ENCODE results near the gene CNTNAP4. TPM values are rescaled to one million over a fixed set of nuclear protein-coding genes. Genes with fewer than 3 reads are reported as not detected.

CNTNAP4 gene
- polyA plus RNA-seq, 2 of the 4 experiments (the other 2 are of a cell fraction) = not detected

- Histone ChIP-seq H3K9me3 (no peaks in the 10 kb centered on the region), H3K4me2 (no peak overlapping the region), H3K4me1 (no peaks in the 10 kb centered on the region), H3K27ac (no peak overlapping the region), H3K4me3 (no peak overlapping the region)
- no peak for TF ChIP-seq HOXA7 (CRISPR knock-in tag; IDR thresholded peaks at IDR 0.05)
- no peak for TF ChIP-seq PBX3 (IDR thresholded peaks at IDR 0.05)
- TF ChIP-seq ZC3H11A (IDR thresholded peaks at IDR 0.05) = no peak
- no peak for ATAC-seq
- 3% methylated on average over 1 of the region's 1 CpG for WGBS (ENCODE audit: missing lambda C conversion rate)
- ChIA-PET POLR2A (interaction anchor here (0.6 kb wide), 1 partner anchor 175 kb away, joined by 3 read pairs; no protein-coding TSS in a partner anchor), CTCF (no interaction called here)
- FAIRE-seq = no peak
- DNase-seq (ENCODE audit: low read depth in 1 of 2, low spot score in 1 of 2) = no peak
Measured at GRCh38 chr16:76484020-76484419, 206.8 kb downstream of the CNTNAP4 start.

GRCh38 chr16:76486740-76487139, 209.5 kb downstream of the CNTNAP4 start:
- no peak overlapping the region for H3K4me2 ChIP-seq
- no peaks in the 10 kb centered on the region for H3K4me1 ChIP-seq
- H3K27ac ChIP-seq = no peak overlapping the region
- ChIA-PET CTCF (no interaction called here), POLR2A (no interaction called here)
- no peak for ATAC-seq
- FAIRE-seq = no peak
- H3K4me3 ChIP-seq = no peak overlapping the region
- TF ChIP-seq MAZ (IDR thresholded peaks at IDR 0.05; ENCODE audit: borderline replicate concordance, low read depth, low read length) = no peak
- TF ChIP-seq ATOH8 (CRISPR knock-in tag; IDR thresholded peaks at IDR 0.05; ENCODE audit: low read depth) = no peak
- no peak for TF ChIP-seq ZC3H11A (IDR thresholded peaks at IDR 0.05)
- TF ChIP-seq EHMT2 (IDR thresholded peaks at IDR 0.05; ENCODE audit: low read depth) = no peak
- no peak for TF ChIP-seq POLR2AphosphoS2 (conservative IDR thresholded peaks at IDR 0.05; ENCODE audit: low read length)
- no peak for TF ChIP-seq CBX8 (IDR thresholded peaks at IDR 0.05)
- TF ChIP-seq MAFK (IDR thresholded peaks at IDR 0.05; ENCODE audit: partially characterized antibody) = no peak
- no peak for TF ChIP-seq EHF (CRISPR knock-in tag; IDR thresholded peaks at IDR 0.05)
- H3K9me3 ChIP-seq = no peaks in the 10 kb centered on the region
- no peak for DNase-seq (ENCODE audit: low read depth in 1 of 2, low spot score in 1 of 2)
- 14% methylated on average over 1 of the region's 1 CpG for WGBS (ENCODE audit: missing lambda C conversion rate)

- Histone ChIP-seq H3K4me3 (no peak overlapping the region), H3K4me2 (no peak overlapping the region), H3K9me3 (no peaks in the 10 kb centered on the region), H3K4me1 (no peaks in the 10 kb centered on the region), H3K27ac (no peak overlapping the region)
- no peak for DNase-seq (ENCODE audit: low read depth in 1 of 2, low spot score in 1 of 2)
- 28% methylated on average over 6 of the region's 6 CpGs for WGBS (ENCODE audit: missing lambda C conversion rate)
- ATAC-seq = no peak
- ChIA-PET CTCF (no interaction called here), POLR2A (no interaction called here)
- FAIRE-seq = no peak
- no peak for TF ChIP-seq BHLHE40 (IDR thresholded peaks at IDR 0.05; ENCODE audit: low read depth, low read length)
Measured at GRCh38 chr16:76487411-76488064, 210.3 kb downstream of the CNTNAP4 start.

- CTCF ChIA-PET = no interaction called here
- 3% methylated on average over 5 of the region's 5 CpGs for WGBS (ENCODE audit: missing lambda C conversion rate)
Measured at GRCh38 chr16:76488065-76488417, 210.8 kb downstream of the CNTNAP4 start.

More at GRCh38 chr16:76488065-76488417, 210.8 kb downstream of the CNTNAP4 start:
- POLR2A ChIA-PET = no interaction called here
- no peaks in the 10 kb centered on the region for H3K4me1 ChIP-seq
- no peak overlapping the region for H3K27ac ChIP-seq
- DNase-seq (ENCODE audit: low read depth in 1 of 2, low spot score in 1 of 2) (no peak), ATAC-seq (no peak), FAIRE-seq (no peak)
- H3K9me3 ChIP-seq = no peaks in the 10 kb centered on the region
- H3K4me3 ChIP-seq = no peak overlapping the region
- no peak overlapping the region for H3K4me2 ChIP-seq
- TF ChIP-seq ZSCAN20 (CRISPR knock-in tag; IDR thresholded peaks at IDR 0.05) (no peak), USF2 (IDR thresholded peaks at IDR 0.05) (no peak), CBX8 (IDR thresholded peaks at IDR 0.05) (no peak), MAFK (IDR thresholded peaks at IDR 0.05; ENCODE audit: partially characterized antibody) (no peak), FOSB (CRISPR knock-in tag; IDR thresholded peaks at IDR 0.05) (no peak), ZFP36 (IDR thresholded peaks at IDR 0.05; ENCODE audit: borderline replicate concordance, partially characterized antibody) (no peak), HDAC2 (IDR thresholded peaks at IDR 0.05) (no peak)

Measured in A549 (cell line).